Mesangial cell (primary cell): Measurements from ENCODE around the gene SMAD1. TPM values are rescaled to one million over a fixed set of nuclear protein-coding genes. Genes with fewer than 3 reads are reported as not detected.

Source experiments
- total RNA-seq: library from RNA; depleted of rRNA; stranded (reverse); fragments of >200 nt; gene quantifications from 2 replicates; pipeline ENCODE4 v1.2.3, GENCODE V29; 2015

The SMAD1 gene
- 15.6 and 17.8 TPM in 2 replicates for total RNA-seq

GRCh38 chr4:145481164-145481941, at the start of gene SMAD1:
TSS of gene SMAD1 (plus strand) at chr4:145481853. CDS start at chr4:145514614, 32,761 bp downstream.

Other genes starting within 250 kb of the SMAD1 start
- 2.4 and 6.8 TPM in 2 replicates for gene MMAA, start 137.5 kb downstream of the SMAD1 start, total RNA-seq
- not detected in 2 replicates for gene C4orf51, start 198.3 kb downstream of the SMAD1 start, total RNA-seq